Stomach (tissue), 9 donors: ENCODE data around the gene DDOST. TPM values are rescaled to one million over a fixed set of nuclear protein-coding genes. Genes with fewer than 3 reads are reported as not detected.

ENCODE experiments used
- DNase-seq, 2 donors: peaks; one replicate each; pipeline versions ENCODE4 v3.0.0 to v3.0.0-alpha.2; 2013 to 2019
- H3K27ac ChIP-seq, 5 donors: fragments of 200-600 bp in 4 of 5; sonication (generic) in 4 of 5; one replicate each; pipeline ENCODE4 v1.5.1; 2013 to 2019; ENCODE audit warnings: mild to moderate bottlenecking in 1 of 5, moderate library complexity in 1 of 5
- H3K27me3 ChIP-seq, 3 donors: fragments of 200-600 bp; sonication (generic); one replicate each; pipeline ENCODE4 v1.5.1; 2017 to 2019; ENCODE audit warnings: mixed run types in 1 of 3
- H3K36me3 ChIP-seq, 4 donors: fragments of 200-600 bp; sonication (generic); 1 replicate in 3 of 4; 2 replicates in 1 of 4; pipeline ENCODE4 v1.5.1; 2016 to 2019
- H3K4me1 ChIP-seq, 4 donors: fragments of 200-600 bp; sonication (generic); one replicate each; pipeline ENCODE4 v1.5.1; 2016 to 2019
- H3K4me3 ChIP-seq, 4 donors: fragments of 200-600 bp; sonication (generic) in 3 of 4; one replicate each; pipeline ENCODE4 v1.5.1; 2016 to 2019; ENCODE audit warnings: mild to moderate bottlenecking in 1 of 4
- H3K9me3 ChIP-seq, 4 donors: fragments of 200-600 bp; sonication (generic); one replicate each; pipeline ENCODE4 v1.5.1; 2016 to 2019
- EP300 ChIP-seq: sonication (generic); formaldehyde crosslinking; IDR thresholded peaks from one replicate; pipeline ENCODE4 v1.6.1; 2017; ENCODE audit warnings: antibody characterized with exemption
- POLR2A ChIP-seq, 4 donors: fragments of 450-650 bp; IDR thresholded peaks; one replicate each; pipeline ENCODE4 v1.6.1; 2016; ENCODE audit warnings: antibody characterized with exemption in 4 of 4, control low read depth in 2 of 4, mild to moderate bottlenecking in 1 of 4, moderate library complexity in 1 of 4
- POLR2AphosphoS5 ChIP-seq, 3 donors: sonication (generic); formaldehyde crosslinking; IDR thresholded peaks; one replicate each; pipeline ENCODE4 v1.6.1; 2016; ENCODE audit warnings: antibody characterized with exemption in 3 of 3
- WGBS, 5 donors: extraction: QIAGEN DNeasy Blood & Tissue Kit in 3 of 5; methylation state at CpG; one replicate each; pipeline versions ENCODE4 v1.1.5 to v1.1.7; 2013 to 2018; 5-methylcytosine and 5-hydroxymethylcytosine counted together
- intact Hi-C: fragments of 100-400 bp; cut with DNase I; formaldehyde crosslinking; loops from one replicate; pipeline ENCODE4 v1.15.1; 2023; ENCODE audit warnings: low total_unique reads
- polyA plus RNA-seq, 3 donors: library from polyadenylated mRNA; stranded (reverse); fragments of 200-250 nt; gene quantifications; one replicate each; pipeline ENCODE4 v1.2.3, GENCODE V29; 2013
- total RNA-seq, 5 donors: library from RNA; depleted of rRNA; stranded (reverse); fragments of >200 nt; gene quantifications; one replicate each; pipeline versions ENCODE4 v1.1.0 to v1.2.3, GENCODE V29; 2014 to 2016
- TF ChIP-seq, protein P1 (sequence below), 7 experiments: fragments of 450-650 bp in 4 of 7; fragments of 200-600 bp in 3 of 7; sonication (generic) in 3 of 7; IDR thresholded peaks; one replicate each; pipeline ENCODE4 v1.5.1; 2016 to 2019; ENCODE audit warnings: antibody characterized with exemption in 7 of 7, control low read depth in 2 of 7, mild to moderate bottlenecking in 1 of 7
- donor health status: healthy with polysubstance abuse.
- donor health status: Bipolar disorder and iron deficiency.
- donor health status: healthy.

DDOST gene
- total and polyA plus RNA-seq, 8 donors, result 38.5 to 227 (median 97.9) TPM

GRCh38 chr1:20633190-20634064 is 27.7 kb downstream of the DDOST start, which contains the start of gene PINK1:
PINK1 (plus strand) TSS chr1:20633458; CDS start chr1:20633549, 91 bp downstream.
- DNase-seq, result peak; percentile 84 to 93
- Histone ChIP-seq H3K27me3 (peaks cover 0 to 3% (median 0%) of the 10 kb centered on the region in 3 donors), H3K9me3 (no peaks in the 10 kb centered on the region), H3K4me3 (peak within 1 kb of the TSS; percentile 86 to 99 (median 98)), H3K4me1 (peaks cover 19 to 38% (median 33%) of the 10 kb centered on the region in 4 donors), H3K27ac (peak within 1 kb of the TSS; percentile 91 to 95 (median 94)), H3K36me3 (peaks cover 8 to 22% (median 19%) of the 10 kb centered on the region in 4 donors)
- TF ChIP-seq, protein P1, sequence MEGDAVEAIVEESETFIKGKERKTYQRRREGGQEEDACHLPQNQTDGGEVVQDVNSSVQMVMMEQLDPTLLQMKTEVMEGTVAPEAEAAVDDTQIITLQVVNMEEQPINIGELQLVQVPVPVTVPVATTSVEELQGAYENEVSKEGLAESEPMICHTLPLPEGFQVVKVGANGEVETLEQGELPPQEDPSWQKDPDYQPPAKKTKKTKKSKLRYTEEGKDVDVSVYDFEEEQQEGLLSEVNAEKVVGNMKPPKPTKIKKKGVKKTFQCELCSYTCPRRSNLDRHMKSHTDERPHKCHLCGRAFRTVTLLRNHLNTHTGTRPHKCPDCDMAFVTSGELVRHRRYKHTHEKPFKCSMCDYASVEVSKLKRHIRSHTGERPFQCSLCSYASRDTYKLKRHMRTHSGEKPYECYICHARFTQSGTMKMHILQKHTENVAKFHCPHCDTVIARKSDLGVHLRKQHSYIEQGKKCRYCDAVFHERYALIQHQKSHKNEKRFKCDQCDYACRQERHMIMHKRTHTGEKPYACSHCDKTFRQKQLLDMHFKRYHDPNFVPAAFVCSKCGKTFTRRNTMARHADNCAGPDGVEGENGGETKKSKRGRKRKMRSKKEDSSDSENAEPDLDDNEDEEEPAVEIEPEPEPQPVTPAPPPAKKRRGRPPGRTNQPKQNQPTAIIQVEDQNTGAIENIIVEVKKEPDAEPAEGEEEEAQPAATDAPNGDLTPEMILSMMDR (IDR thresholded peaks at IDR 0.05), result peak in 5 of 7 experiments; percentile 85 to 100 (median 98)
- TF ChIP-seq POLR2A (IDR thresholded peaks at IDR 0.05) (no peak), POLR2AphosphoS5 (IDR thresholded peaks at IDR 0.05) (peak; percentile 32 to 83 (median 77))
- intact Hi-C loops, result loop anchor here (5.0 kb wide), 1 partner anchor 106 kb away; no protein-coding TSS in a partner anchor
- WGBS, 5 donors, result 1 to 2% (median 1%) methylated on average over 48 to 93 of the region's 93 CpGs

DNA sequence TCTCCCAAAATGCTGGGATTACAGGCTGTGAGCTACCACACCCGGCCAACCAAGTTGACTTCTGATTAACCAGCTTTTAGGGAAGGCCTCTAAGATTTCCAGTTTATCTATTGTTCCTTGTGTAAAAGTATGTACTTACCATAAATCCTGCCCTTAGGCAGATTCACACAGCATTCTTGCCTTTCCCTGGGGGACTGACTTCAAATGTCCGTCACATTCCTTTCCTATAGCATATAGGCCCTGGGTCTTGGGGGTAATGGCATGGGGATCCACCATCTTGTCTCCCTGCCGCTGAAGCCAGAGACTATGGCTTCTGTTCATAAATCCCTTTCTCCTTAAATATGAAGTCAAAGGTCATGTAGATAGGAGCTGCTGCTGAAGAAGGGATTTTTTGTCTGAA is 28.8 kb downstream of the DDOST start:
- Histone ChIP-seq H3K27ac (no peak overlapping the region), H3K36me3 (peaks cover 0 to 12% (median 8%) of the 10 kb centered on the region in 4 donors), H3K4me1 (peaks cover 19 to 38% (median 33%) of the 10 kb centered on the region in 4 donors), H3K4me3 (no peak overlapping the region), H3K9me3 (no peaks in the 10 kb centered on the region), H3K27me3 (peaks cover 0 to 7% (median 0%) of the 10 kb centered on the region in 3 donors)
- intact Hi-C loops, result loop anchor here (5.0 kb wide), 1 partner anchor 105 kb away; no protein-coding TSS in a partner anchor
- TF ChIP-seq POLR2A (IDR thresholded peaks at IDR 0.05), result no peak
- TF ChIP-seq, protein P1 (IDR thresholded peaks at IDR 0.05), result no peak
- TF ChIP-seq POLR2AphosphoS5 (IDR thresholded peaks at IDR 0.05), result no peak
- TF ChIP-seq EP300, result no peak
- no peak for DNase-seq
- 73 to 92% (median 82%) methylated on average over 3 of the region's 3 CpGs for WGBS, 5 donors

DNA sequence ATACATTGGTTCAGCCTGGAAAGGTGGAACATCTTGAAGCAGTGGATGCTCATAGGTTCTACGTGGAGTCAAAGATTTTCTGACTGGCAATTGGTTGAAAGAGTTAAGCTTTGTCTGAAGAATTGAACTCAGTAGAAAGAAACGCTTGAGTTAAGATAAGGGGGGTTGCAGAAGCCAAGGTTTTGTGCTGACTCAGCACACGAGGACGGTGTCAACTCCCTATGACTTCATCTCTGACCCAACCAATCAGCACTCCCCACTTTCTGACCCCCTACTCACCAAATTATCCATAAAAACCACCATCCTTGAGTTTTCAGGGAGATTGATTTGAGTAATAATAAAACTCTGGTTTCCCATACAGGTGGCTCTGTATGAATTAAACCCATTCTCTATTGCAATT is 30.4 kb downstream of the DDOST start:
- intact Hi-C loops, result loop anchor here (5.0 kb wide), 1 partner anchor 103 kb away; no protein-coding TSS in a partner anchor
- H3K27ac ChIP-seq, result no peak overlapping the region
- peaks cover 19 to 23% (median 22%) of the 10 kb centered on the region in 4 donors for H3K4me1 ChIP-seq
- TF ChIP-seq, protein P1 (IDR thresholded peaks at IDR 0.05), result no peak
- TF ChIP-seq POLR2AphosphoS5 (IDR thresholded peaks at IDR 0.05), result no peak
- no peak for TF ChIP-seq POLR2A (IDR thresholded peaks at IDR 0.05)
- no peak for TF ChIP-seq EP300
- H3K36me3 ChIP-seq, result no peaks in the 10 kb centered on the region
- no peaks in the 10 kb centered on the region for H3K9me3 ChIP-seq
- no peak overlapping the region for H3K4me3 ChIP-seq
- DNase-seq, result no peak
- 22 to 49% (median 25%) methylated on average over 4 of the region's 4 CpGs for WGBS, 5 donors
- peaks cover 0 to 13% (median 0%) of the 10 kb centered on the region in 3 donors for H3K27me3 ChIP-seq

DNA sequence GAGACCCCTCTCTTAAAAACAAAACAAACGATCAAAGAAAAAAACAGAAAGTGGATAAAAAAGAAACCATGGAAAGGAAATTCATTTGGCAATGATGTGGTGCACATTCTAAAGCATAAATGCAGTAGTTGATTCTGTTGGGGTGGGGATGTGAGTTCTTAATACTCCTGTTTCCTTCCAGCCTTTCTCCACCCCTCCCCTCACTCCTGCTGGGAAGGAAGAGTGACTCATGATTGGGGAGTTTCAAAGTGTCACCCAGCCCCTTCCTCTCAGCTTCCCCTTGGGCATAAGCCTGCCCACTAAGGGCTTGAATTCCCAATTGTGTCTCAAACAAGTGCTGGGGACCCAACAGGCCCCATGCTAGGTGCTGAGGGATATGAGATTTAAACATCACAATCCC is 34.6 kb downstream of the DDOST start:
- 53 to 76% (median 60%) methylated on average over 1 of the region's 1 CpG for WGBS, 5 donors
- intact Hi-C loops, result no loop called here

More for the DNA sequence above, 34.6 kb downstream of the DDOST start:
- no peak overlapping the region for H3K4me3 ChIP-seq
- no peaks in the 10 kb centered on the region for H3K9me3 ChIP-seq
- no peaks in the 10 kb centered on the region for H3K4me1 ChIP-seq
- DNase-seq, result no peak
- H3K36me3 ChIP-seq, result no peaks in the 10 kb centered on the region
- TF ChIP-seq POLR2A (IDR thresholded peaks at IDR 0.05) (no peak), POLR2AphosphoS5 (IDR thresholded peaks at IDR 0.05) (no peak)
- H3K27ac ChIP-seq, result no peak overlapping the region
- H3K27me3 ChIP-seq, result peaks cover 0 to 18% (median 0%) of the 10 kb centered on the region in 3 donors
